DMS 273 (cell line): ENCODE results near the gene ZSWIM6.

ENCODE experiments used
- DNase-seq: peaks from one replicate; lab custom pipeline; 2025; ENCODE audit not compliant: unreplicated experiment; lab: John Stamatoyannopoulos, UW

The ZSWIM6 gene

GRCh38 chr5:61306531-61307131 is 25.4 kb upstream of the ZSWIM6 start:
- DNase-seq = no peak

DNA sequence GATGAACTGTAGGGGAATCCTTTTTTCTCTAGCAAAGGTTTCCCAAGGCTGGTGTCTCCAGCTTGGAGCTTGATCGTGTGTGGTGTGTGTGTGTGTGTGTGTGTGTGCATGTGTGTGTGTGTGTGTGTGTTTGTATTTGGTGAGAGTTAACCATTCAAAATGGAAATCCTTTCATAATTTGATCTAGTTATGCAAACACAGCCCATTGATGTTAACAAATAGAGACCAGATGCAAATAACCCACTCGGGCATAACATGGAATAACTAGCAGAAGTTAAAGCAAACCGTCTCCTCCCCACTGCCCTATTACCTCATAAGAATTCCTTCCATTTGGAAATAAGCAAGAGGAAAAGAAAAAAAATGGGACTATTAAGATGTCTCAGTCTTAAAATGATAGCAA is 24.9 kb upstream of the ZSWIM6 start:
- DNase-seq = no peak

GRCh38 chr5:61307611-61308010 is 24.4 kb upstream of the ZSWIM6 start:
- no peak for DNase-seq

DNA sequence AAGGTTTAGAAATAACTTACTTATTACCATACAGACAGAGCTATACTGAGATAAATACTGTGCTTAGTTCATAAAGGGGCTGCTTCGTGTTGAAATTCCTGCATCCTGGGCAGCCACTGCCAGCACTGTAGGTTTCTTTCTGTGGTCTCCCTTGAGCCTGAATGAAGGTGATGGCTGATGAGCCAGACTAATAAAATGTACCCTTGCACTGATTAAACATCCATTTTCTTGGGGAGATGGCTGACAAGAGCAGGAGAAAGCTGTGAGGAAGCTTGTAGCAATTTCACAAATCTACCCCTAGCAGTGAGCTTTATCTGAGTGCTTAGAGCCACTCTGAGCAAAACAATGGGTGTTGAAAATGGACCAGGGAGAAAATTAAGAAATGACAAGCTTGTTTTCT is 23.3 kb upstream of the ZSWIM6 start:
- no peak for DNase-seq

GRCh38 chr5:61309115-61309514 is 22.9 kb upstream of the ZSWIM6 start:
- DNase-seq = no peak

GRCh38 chr5:61311056-61311610 is 20.9 kb upstream of the ZSWIM6 start:
- DNase-seq = no peak

- DNase-seq = no peak
Observed at GRCh38 chr5:61311836-61312808, 19.9 kb upstream of the ZSWIM6 start.

- peak; percentile 6 for DNase-seq
Observed at GRCh38 chr5:61313960-61314681, 17.9 kb upstream of the ZSWIM6 start.

DNA sequence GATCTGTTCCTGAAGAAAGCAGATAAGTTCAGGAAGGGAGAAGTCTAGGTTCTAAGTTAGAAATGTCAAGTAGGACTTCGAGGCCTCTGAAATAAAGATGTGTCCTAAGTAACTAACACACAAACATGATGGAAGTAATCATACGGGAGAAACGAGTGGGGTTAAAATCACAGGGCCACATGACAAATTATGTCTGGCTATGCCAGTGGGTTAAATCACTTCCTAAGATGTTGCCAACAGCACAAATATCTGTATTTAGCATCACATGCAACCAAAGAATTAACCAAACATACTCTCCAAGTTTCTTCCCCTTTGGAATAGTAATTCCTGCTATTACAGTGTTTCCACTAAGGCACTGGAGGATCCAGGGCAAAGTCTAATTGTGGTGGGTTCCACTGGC is 13.7 kb upstream of the ZSWIM6 start:
- DNase-seq = no peak

- peak; percentile 69 for DNase-seq
Observed at GRCh38 chr5:61319388-61320146, 12.5 kb upstream of the ZSWIM6 start.

DNA sequence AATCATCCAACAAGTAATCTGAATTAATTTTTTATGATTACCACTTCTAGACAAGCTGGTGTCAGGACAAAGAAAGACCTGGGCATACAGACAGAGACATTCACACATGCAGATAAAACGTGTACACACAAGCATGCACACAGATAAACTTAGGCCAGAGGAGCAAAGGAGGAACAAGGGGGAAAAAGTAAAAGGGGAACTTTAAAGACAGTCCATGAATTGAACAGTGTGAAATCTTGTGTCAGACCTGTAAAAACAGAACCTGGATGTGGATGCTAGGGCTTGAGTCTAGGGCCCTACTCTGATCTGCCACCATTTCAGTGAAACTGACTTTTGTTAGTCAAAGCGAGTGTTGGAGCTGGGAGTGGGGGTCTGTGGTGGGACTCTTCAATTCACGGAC is 11.2 kb upstream of the ZSWIM6 start:
- no peak for DNase-seq

GRCh38 chr5:61321669-61322068 is 10.4 kb upstream of the ZSWIM6 start:
- no peak for DNase-seq

- peak; percentile 16 for DNase-seq
Observed at GRCh38 chr5:61322738-61323725, 9.0 kb upstream of the ZSWIM6 start.

GRCh38 chr5:61327760-61328753 is 4.0 kb upstream of the ZSWIM6 start:
- no peak for DNase-seq

- no peak for DNase-seq
Observed at GRCh38 chr5:61328791-61329549, 3.1 kb upstream of the ZSWIM6 start.

DNA sequence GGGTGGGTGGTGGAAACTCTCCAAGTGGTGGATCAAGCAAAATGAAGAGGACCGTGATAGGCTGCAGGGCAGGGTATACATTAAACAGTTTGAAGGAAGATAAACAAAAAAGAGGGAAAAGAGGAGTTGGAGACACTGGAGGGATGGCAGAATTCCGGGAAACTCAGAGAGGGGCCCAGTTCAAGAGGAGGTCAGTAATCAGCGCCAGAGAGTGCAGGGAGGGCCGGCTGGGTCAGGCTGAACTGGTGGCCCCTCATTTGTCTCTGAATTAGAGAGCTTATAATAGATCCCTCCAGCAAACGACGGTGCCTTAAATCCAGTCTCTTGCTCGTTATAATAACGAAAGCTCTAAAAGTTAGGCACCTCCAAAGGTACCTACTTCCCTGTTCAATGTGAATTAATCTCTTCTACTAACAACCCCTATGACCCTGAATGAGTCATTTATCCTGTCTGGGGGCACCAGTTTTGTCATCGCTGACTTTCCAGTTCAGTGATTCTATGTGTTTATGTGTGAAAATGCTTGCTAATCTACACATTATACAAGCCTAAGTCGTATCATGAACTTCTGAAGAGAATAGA is 2.4 kb upstream of the ZSWIM6 start:
- no peak for DNase-seq

- peak; percentile 84 for DNase-seq
Observed at GRCh38 chr5:61330341-61330844, 1.7 kb upstream of the ZSWIM6 start.
